HG02642 (cell line): Measurements from ENCODE around the gene ZBTB18.
"Not testable (repeated sequence)": the region's sequence is repeated elsewhere in the genome, so short reads cannot be mapped to it uniquely, and the experiment has no call there.

ENCODE experiments used
- ATAC-seq: cut with Tn5 transposase; IDR thresholded peaks from one replicate; pipeline ENCODE4 v1.9.1; 2021; ENCODE audit warnings: mild to moderate bottlenecking; ENCODE audit not compliant: unreplicated experiment, poor library complexity

Gene ZBTB18

DNA sequence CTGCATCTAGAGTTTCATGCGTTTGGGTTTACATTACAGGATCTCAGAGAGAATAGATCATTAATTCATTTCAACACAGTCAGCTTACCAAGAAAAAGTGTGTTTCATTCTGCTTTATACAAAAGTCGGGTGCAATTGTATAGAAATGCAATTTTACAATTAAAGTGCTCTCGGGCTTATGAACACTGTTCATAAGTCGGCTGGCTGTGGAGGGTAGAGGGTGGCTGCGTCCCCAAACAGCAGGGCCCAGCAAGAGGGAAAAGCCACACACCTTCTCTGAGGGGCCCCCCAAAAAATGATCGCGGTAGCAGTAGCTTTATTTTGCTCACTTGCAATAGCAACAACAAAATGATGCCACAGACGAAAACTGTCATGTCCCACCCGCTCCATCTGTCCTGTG is 13.8 kb upstream of the ZBTB18 start:
- ATAC-seq, result no peak

DNA sequence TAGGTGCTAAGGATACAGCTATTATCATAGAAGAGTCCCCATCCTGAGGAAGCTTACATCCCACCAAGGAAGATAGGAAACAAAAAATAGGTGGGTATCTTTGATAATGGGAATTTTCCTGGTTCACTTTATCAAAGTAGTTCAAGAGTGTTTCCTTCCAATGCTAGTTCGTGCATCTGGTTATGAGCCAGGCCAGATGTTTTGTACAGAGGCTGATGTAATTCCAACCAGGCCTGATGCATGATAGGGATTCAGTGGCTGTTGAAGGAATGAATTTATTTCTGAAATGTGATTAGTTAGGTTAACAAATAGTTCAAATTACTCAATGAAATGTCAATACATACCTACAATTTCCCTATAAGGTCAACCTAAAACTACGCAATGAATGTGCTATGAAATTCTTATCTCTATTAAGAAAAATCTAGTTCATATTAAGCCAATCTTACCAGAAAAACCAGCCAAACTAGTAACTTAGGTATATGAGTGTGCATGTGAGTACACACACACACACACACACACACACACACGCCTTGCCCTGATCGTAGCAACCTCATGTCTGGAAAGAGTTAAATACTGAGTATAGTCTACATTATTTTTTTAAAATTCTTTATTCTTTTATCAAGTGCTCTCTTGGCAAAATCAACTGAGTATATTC is 9.5 kb upstream of the ZBTB18 start:
- ATAC-seq, result no peak

DNA sequence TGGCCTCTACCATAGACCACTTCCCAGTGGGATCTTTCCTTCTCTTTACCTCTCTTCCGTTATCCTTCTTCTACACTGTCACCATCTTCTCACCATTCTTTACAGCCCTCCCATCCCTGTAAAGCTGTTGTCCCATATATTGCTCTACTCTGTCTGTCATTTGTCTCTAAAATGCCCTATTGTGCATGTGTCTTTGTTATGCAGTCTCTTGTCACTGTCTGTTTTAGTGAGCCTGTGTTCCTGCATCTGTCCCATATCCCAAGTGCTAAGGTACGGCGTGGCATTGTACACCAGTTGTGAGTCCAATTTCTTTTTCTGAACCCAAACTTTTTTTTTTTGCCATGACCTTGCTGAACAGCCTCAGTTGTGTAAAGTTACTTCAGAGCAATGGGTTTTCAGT is 8.8 kb upstream of the ZBTB18 start:
- no peak for ATAC-seq

GRCh38 chr1:244044423-244044822 is 6.7 kb upstream of the ZBTB18 start:
- no peak for ATAC-seq

DNA sequence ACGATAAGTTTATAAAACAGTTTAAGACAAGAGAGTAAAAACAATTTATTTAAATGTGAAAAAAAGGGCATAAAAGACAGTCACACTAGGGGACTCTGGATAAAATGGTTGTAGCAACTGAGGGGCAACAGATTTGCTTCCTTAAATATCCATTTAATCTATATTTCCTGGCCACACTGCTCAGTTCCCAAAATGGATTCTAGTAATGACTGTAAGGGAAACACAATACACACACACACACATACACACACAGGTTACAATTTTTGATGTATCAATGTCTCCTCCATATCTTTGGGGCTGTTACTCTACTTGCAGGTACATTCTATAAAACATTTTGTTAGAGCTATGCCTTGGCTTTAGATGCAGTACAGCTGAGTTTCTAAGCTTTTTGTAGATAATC is 4.8 kb upstream of the ZBTB18 start:
- ATAC-seq, result not testable (repeated sequence)

- ATAC-seq, result no peak
Measured at GRCh38 chr1:244046907-244047611, 4.0 kb upstream of the ZBTB18 start.

DNA sequence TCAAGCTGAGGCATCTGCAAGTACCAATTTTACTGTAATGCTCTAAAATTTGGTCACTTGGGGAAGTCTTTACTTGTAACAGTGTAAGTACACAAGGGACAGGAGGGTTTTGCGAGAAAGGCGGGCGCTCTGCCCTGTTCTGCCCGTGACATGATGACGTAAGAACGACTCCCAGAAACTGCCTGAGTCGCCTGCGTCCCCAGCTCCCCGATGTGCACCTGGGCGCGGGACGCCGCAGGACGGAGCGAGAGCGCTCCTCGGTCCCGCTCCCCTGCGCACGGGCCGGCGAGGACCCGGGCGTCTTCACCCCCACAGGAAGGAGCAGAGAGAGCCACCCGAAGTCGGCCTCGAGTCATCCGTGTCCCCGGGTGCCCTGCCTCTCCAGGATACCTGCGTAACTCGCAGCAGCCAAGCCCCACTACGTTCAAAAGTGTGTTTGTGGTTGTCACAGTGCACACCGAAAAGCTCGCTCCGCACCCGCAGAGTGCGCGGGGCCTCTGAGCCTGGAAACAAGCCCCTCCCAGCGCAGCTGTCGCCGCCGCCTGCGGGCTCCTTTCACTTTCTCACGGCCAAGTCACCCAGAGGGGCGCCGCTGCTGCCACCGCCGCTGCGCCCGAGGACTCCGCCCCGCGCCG is 3.3 kb upstream of the ZBTB18 start:
- peak; percentile 76 for ATAC-seq

GRCh38 chr1:244048256-244049161 is 2.6 kb upstream of the ZBTB18 start:
- ATAC-seq, result peak; percentile 81

DNA sequence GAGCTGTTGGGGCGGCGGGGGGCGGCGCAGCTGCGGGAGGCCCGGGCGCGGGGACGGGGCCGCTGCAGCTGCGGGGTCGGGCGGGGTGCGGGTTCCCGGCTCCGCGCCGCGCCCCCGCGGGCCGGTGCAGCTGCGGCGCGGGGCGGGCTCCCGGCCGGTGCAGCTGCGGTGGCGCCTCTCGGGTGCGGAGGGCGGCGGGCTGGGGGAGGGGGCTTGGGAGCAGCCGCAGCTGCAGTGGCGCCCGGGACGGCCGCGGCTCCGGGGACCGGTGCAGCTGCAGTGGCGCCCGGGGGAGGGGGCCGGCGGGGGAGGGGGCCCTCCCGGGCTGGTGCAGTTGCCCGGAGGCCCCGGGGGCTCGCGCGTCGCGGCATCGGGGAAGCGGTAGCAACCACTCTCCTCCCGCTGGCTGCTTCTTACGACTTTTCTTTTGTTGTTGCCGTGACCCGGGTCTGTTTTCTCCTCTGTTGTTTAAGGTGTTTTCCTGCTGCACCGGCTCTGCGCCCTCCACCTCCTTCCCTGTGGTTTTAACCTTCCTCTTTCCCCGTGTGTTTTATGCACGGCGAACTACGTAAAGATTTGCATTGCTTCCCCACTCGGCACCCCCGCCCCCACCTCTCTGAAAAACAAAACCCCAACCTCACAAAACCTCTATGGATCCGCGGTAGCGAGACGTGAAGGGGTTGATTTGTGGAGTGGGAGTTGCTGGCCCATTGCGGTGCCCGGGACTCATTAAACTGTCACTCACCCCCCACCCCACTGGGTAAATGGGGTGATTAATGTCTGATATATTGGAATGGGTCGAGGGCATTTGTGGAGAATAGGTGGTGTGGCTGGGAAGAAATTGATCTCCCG is 1.7 kb upstream of the ZBTB18 start:
- ATAC-seq, result no peak

GRCh38 chr1:244050014-244050834 is 859 bp upstream of the ZBTB18 start:
- no peak for ATAC-seq

GRCh38 chr1:244052016-244052727 is 1.1 kb downstream of the ZBTB18 start:
- ATAC-seq, result no peak

GRCh38 chr1:244052728-244053312 is 1.7 kb downstream of the ZBTB18 start:
- no peak for ATAC-seq

DNA sequence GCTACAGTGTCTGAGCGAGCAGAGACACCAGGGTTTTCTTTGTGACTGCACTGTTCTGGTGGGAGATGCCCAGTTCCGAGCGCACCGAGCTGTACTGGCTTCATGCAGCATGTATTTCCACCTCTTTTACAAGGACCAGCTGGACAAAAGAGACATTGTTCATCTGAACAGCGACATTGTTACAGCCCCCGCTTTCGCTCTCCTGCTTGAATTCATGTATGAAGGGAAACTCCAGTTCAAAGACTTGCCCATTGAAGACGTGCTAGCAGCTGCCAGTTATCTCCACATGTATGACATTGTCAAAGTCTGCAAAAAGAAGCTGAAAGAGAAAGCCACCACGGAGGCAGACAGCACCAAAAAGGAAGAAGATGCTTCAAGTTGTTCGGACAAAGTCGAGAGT is 2.7 kb downstream of the ZBTB18 start:
- ATAC-seq, result no peak

- ATAC-seq, result no peak
Measured at GRCh38 chr1:244054247-244054923, 3.3 kb downstream of the ZBTB18 start.

DNA sequence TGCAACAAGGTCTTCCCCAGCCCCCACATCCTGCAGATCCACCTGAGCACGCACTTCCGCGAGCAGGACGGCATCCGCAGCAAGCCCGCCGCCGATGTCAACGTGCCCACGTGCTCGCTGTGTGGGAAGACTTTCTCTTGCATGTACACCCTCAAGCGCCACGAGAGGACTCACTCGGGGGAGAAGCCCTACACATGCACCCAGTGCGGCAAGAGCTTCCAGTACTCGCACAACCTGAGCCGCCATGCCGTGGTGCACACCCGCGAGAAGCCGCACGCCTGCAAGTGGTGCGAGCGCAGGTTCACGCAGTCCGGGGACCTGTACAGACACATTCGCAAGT is 3.8 kb downstream of the ZBTB18 start:
- ATAC-seq, result no peak

DNA sequence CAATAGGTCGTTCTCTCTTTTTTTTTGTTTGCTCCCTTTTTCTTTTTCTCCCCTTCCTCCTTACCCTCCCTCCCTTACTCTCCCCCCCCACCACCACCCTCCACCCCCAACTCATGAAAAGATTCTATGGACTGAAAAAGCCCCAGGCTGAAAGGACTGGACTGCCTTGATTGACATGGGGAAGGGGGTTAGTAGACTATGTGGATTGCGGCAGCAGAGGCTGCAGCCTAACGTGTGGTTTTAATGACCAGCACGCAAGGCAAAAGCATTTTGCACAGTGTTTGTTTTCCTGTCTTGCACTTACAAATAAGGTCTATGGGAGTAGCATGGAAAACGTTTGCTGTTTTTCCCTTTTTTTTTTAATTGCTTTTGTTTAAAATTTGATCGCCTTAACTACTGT is 5.5 kb downstream of the ZBTB18 start:
- no peak for ATAC-seq
